Measurements from ENCODE around the gene NCAPD2. TPM values are rescaled to one million over a fixed set of nuclear protein-coding genes. Genes with fewer than 3 reads are reported as not detected.

Gene NCAPD2
- polyA plus RNA-seq, 1 of the 3 experiments (the other 2 are of a cell fraction): 46.9 TPM

DNA sequence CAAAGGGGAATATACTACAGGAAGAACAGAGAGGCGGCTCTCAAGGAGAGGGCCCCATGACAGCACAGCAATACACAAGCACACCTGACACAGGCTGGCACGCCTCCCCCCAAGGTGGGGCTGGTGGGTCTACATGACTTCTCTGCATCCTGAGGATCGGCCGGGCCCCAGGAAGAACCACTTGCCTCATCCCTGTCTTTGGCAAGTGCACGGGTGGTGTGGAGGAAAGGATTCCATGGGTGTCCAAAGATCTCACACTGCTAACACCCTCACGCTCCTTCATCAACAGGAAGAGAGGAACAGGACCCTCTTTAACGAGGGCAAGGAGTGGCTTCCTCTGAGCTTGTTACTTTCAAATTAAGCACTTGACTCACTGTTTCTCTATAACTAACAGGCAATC, 30.7 kb upstream of the NCAPD2 start:
- Histone ChIP-seq H3K79me2 (ENCODE audit: insufficient read depth) (peaks cover 17% of the 10 kb centered on the region), H3K36me3 (replicated peaks in 1 of 2; ENCODE audit: control insufficient read depth in 1 of 2, insufficient read depth in 2 of 2, low read length in 1 of 2) (peaks cover 47 to 55% of the 10 kb centered on the region in 2 experiments), H3K9me3 (no peaks in the 10 kb centered on the region), H3K4me2 (no peak overlapping the region), H3K9me2 (no peaks in the 10 kb centered on the region), H2AFZ (ENCODE audit: low read depth) (no peak overlapping the region), H3K4me3 (ENCODE audit: low read depth in 2 of 2, low read length in 1 of 2) (no peak overlapping the region), H3K27me3 (ENCODE audit: insufficient read depth) (no peaks in the 10 kb centered on the region), H3F3A (replicated peaks; ENCODE audit: insufficient read depth) (peaks cover 4% of the 10 kb centered on the region), H3K27ac (ENCODE audit: low read depth in 2 of 2, low read length in 1 of 2) (no peak overlapping the region), H3K4me1 (ENCODE audit: control insufficient read depth in 1 of 2, insufficient read depth in 2 of 2, low read depth in 1 of 2, low read length in 1 of 2) (no peaks in the 10 kb centered on the region), H3K9ac (no peak overlapping the region), H4K20me1 (ENCODE audit: insufficient read depth) (no peaks in the 10 kb centered on the region)
- no peak for DNase-seq
- ChIA-PET POLR2A (interaction anchor here (1.5 kb wide), 1 partner anchor 12 kb away, joined by 5 read pairs; the partner anchor contains the start of gene TAPBPL), CTCF (interaction anchor here (0.6 to 1.4 kb wide), 9 partner anchors 12 to 681 kb away, joined by 3 to 6 read pairs (median 3); no protein-coding TSS in a partner anchor)
- TF ChIP-seq, protein P1, sequence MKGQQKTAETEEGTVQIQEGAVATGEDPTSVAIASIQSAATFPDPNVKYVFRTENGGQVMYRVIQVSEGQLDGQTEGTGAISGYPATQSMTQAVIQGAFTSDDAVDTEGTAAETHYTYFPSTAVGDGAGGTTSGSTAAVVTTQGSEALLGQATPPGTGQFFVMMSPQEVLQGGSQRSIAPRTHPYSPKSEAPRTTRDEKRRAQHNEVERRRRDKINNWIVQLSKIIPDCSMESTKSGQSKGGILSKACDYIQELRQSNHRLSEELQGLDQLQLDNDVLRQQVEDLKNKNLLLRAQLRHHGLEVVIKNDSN (IDR thresholded peaks at IDR 0.05; ENCODE audit: borderline replicate concordance, low read depth): no peak
- TF ChIP-seq MEF2A (IDR thresholded peaks at IDR 0.05; ENCODE audit: borderline replicate concordance, low read depth) (no peak), TEAD4 (IDR thresholded peaks at IDR 0.05; ENCODE audit: borderline replicate concordance, insufficient read depth) (no peak), RXRA (IDR thresholded peaks at IDR 0.05; ENCODE audit: borderline replicate concordance, low read depth) (no peak), POLR2AphosphoS5 (IDR thresholded peaks at IDR 0.05; ENCODE audit: low read depth, low read length) (no peak), EP300 (IDR thresholded peaks at IDR 0.05; ENCODE audit: borderline replicate concordance in 1 of 2, low read depth in 1 of 2, low read length in 1 of 2) (no peak), SMC3 (IDR thresholded peaks at IDR 0.05; ENCODE audit: low read depth, low read length) (no peak), EZH2phosphoT487 (IDR thresholded peaks at IDR 0.05; ENCODE audit: borderline replicate concordance, low read depth) (no peak)
- TF ChIP-seq, protein P2, sequence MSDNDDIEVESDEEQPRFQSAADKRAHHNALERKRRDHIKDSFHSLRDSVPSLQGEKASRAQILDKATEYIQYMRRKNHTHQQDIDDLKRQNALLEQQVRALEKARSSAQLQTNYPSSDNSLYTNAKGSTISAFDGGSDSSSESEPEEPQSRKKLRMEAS (IDR thresholded peaks at IDR 0.05; ENCODE audit: low read depth): no peak
- 96% methylated on average over 7 of the region's 7 CpGs for WGBS (ENCODE audit: low lambda C conversion rate)

DNA sequence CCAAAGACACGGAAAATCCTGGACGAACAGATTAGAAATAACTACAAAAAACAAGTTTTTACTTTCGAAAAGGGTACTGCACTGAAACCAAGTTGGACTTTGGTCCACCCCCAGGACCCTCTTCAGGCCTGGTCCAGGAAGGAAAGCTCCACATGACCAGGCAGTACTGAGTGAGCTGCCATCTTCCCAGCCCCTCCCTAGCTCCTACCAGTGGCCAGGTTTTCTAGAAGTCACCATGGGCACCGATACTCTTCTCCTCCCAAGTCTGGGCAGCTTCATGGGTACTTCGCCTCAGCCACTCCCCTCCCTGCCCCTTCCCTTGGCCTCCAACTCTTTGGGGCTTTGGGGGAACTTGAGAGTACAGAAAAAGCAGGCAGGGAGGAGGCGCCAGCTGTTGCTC, 30.0 kb upstream of the NCAPD2 start:
- Histone ChIP-seq H3K9me2 (no peaks in the 10 kb centered on the region), H3K27ac (ENCODE audit: low read depth in 2 of 2, low read length in 1 of 2) (no peak overlapping the region), H3K9ac (no peak overlapping the region), H3F3A (replicated peaks; ENCODE audit: insufficient read depth) (peaks cover 4% of the 10 kb centered on the region), H3K36me3 (replicated peaks in 1 of 2; ENCODE audit: control insufficient read depth in 1 of 2, insufficient read depth in 2 of 2, low read length in 1 of 2) (peaks cover 46 to 51% of the 10 kb centered on the region in 2 experiments), H3K27me3 (ENCODE audit: insufficient read depth) (no peaks in the 10 kb centered on the region), H3K79me2 (ENCODE audit: insufficient read depth) (peaks cover 23% of the 10 kb centered on the region), H3K4me3 (ENCODE audit: low read depth in 2 of 2, low read length in 1 of 2) (no peak overlapping the region), H2AFZ (ENCODE audit: low read depth) (no peak overlapping the region), H3K4me2 (no peak overlapping the region), H3K4me1 (ENCODE audit: control insufficient read depth in 1 of 2, insufficient read depth in 2 of 2, low read depth in 1 of 2, low read length in 1 of 2) (no peaks in the 10 kb centered on the region; a peak in 1 of 4 replicates), H4K20me1 (ENCODE audit: insufficient read depth) (no peaks in the 10 kb centered on the region), H3K9me3 (no peaks in the 10 kb centered on the region)
- WGBS (ENCODE audit: low lambda C conversion rate): 94% methylated on average over 6 of the region's 6 CpGs
- no peak for DNase-seq
- ChIA-PET CTCF (interaction anchor here (0.6 to 1.4 kb wide), 7 partner anchors 13 to 475 kb away, joined by 3 to 6 read pairs (median 3); no protein-coding TSS in a partner anchor), POLR2A (interaction anchor here (1.5 kb wide), 1 partner anchor 12 kb away, joined by 5 read pairs; the partner anchor contains the start of gene TAPBPL)
- TF ChIP-seq MEF2A (IDR thresholded peaks at IDR 0.05; ENCODE audit: borderline replicate concordance, low read depth) (no peak), FOSL2 (IDR thresholded peaks at IDR 0.05; ENCODE audit: borderline replicate concordance, low read depth) (no peak), RFX5 (IDR thresholded peaks at IDR 0.05; ENCODE audit: low read length) (no peak), TEAD4 (IDR thresholded peaks at IDR 0.05; ENCODE audit: borderline replicate concordance, insufficient read depth) (no peak), TAF1 (IDR thresholded peaks at IDR 0.05; ENCODE audit: borderline replicate concordance, low read depth, low read length) (no peak), EZH2phosphoT487 (IDR thresholded peaks at IDR 0.05; ENCODE audit: borderline replicate concordance, low read depth) (no peak), FOXM1 (IDR thresholded peaks at IDR 0.05; ENCODE audit: low read depth) (no peak), RAD21 (IDR thresholded peaks at IDR 0.05; ENCODE audit: low read length) (no peak), POLR2AphosphoS5 (IDR thresholded peaks at IDR 0.05; ENCODE audit: low read depth, low read length) (no peak), YY1 (IDR thresholded peaks at IDR 0.05; ENCODE audit: low read depth) (no peak)
- TF ChIP-seq, protein P3, sequence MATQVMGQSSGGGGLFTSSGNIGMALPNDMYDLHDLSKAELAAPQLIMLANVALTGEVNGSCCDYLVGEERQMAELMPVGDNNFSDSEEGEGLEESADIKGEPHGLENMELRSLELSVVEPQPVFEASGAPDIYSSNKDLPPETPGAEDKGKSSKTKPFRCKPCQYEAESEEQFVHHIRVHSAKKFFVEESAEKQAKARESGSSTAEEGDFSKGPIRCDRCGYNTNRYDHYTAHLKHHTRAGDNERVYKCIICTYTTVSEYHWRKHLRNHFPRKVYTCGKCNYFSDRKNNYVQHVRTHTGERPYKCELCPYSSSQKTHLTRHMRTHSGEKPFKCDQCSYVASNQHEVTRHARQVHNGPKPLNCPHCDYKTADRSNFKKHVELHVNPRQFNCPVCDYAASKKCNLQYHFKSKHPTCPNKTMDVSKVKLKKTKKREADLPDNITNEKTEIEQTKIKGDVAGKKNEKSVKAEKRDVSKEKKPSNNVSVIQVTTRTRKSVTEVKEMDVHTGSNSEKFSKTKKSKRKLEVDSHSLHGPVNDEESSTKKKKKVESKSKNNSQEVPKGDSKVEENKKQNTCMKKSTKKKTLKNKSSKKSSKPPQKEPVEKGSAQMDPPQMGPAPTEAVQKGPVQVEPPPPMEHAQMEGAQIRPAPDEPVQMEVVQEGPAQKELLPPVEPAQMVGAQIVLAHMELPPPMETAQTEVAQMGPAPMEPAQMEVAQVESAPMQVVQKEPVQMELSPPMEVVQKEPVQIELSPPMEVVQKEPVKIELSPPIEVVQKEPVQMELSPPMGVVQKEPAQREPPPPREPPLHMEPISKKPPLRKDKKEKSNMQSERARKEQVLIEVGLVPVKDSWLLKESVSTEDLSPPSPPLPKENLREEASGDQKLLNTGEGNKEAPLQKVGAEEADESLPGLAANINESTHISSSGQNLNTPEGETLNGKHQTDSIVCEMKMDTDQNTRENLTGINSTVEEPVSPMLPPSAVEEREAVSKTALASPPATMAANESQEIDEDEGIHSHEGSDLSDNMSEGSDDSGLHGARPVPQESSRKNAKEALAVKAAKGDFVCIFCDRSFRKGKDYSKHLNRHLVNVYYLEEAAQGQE (IDR thresholded peaks at IDR 0.05; ENCODE audit: low read depth, low read length): no peak
- TF ChIP-seq, protein P1 (IDR thresholded peaks at IDR 0.05; ENCODE audit: borderline replicate concordance, low read depth): no peak
- TF ChIP-seq, protein P4, sequence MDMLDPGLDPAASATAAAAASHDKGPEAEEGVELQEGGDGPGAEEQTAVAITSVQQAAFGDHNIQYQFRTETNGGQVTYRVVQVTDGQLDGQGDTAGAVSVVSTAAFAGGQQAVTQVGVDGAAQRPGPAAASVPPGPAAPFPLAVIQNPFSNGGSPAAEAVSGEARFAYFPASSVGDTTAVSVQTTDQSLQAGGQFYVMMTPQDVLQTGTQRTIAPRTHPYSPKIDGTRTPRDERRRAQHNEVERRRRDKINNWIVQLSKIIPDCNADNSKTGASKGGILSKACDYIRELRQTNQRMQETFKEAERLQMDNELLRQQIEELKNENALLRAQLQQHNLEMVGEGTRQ (IDR thresholded peaks at IDR 0.05; ENCODE audit: borderline replicate concordance, low read depth, low read length): no peak
- TF ChIP-seq, protein P2 (IDR thresholded peaks at IDR 0.05; ENCODE audit: low read depth): no peak
